ENCODE data around the gene C2. TPM values are rescaled to one million over a fixed set of nuclear protein-coding genes. Genes with fewer than 3 reads are reported as not detected.
"Not testable (repeated sequence)": the region's sequence is repeated elsewhere in the genome, so short reads cannot be mapped to it uniquely, and the experiment has no call there.

The C2 gene
- total RNA-seq, 1 donor from 2014 or later: not detected

DNA sequence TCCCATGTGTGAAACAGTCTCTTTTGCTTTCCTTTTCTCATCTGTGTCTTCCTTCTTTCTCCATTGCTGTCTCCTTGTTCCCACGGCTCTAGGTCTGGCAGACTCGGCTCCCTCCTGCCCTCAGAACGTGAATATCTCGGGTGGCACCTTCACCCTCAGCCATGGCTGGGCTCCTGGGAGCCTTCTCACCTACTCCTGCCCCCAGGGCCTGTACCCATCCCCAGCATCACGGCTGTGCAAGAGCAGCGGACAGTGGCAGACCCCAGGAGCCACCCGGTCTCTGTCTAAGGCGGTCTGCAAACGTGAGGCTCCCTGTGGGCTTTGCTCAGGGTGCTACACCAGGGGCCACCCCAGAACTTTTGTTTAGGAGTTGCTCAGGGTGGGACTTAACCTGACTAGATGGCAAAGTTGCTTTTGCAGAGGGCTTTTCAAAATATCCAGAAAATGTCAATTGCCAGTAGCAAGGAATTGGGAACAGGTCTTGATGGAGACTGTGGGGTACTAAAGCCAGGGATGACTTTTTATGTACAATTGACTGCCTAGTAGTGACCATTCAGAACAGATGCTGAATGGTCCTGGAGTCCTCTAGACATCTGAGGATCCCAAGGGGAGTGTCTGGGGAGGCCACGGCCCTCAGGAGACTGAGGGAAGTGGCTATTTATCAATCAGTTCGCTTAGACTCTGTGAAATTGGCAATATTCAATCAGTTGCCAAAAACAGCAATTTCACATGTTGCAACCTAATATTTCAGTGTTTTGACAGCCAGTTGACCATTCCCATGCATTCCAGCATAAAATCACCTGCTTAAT, 550 bp downstream of the C2 start:
- no peak for DNase-seq

DNA sequence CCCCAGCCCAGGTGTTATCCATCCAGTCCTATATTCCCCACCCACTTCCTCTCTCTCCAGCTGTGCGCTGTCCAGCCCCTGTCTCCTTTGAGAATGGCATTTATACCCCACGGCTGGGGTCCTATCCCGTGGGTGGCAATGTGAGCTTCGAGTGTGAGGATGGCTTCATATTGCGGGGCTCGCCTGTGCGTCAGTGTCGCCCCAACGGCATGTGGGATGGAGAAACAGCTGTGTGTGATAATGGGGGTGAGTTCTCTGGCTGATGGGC, 1.1 kb downstream of the C2 start:
- DNase-seq: no peak

DNA sequence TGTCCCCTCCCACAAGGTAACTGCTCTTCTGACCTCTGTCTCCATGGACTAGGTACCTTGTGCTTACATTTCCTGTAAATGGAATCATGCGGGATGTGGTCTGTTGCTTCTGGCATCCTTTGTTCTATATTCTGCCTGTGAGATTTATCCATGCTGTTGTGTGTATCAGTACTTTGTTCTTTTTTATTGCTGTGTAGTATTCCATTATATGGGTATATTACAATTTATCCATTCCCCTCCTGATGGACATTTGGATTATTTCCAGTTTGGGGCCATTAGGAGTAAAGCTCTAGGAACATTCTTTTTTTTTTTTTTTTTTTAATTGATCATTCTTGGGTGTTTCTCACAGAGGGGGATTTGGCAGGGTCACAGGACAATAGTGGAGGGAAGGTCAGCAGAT, 3.4 kb downstream of the C2 start:
- DNase-seq: no peak

GRCh38 chr6:31932137-31932536, 4.6 kb downstream of the C2 start:
- not testable (repeated sequence) for DNase-seq

DNA sequence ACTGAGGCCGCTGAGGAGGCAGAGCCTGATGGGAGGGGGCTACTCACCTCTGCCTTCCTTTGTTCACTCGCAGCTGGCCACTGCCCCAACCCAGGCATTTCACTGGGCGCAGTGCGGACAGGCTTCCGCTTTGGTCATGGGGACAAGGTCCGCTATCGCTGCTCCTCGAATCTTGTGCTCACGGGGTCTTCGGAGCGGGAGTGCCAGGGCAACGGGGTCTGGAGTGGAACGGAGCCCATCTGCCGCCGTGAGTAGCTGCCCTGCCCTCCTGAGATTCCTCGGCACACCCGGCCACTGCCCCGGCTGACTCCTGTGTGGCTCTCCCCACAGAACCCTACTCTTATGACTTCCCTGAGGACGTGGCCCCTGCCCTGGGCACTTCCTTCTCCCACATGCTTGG, 6.0 kb downstream of the C2 start:
- DNase-seq: no peak

- DNase-seq: no peak
These were observed 7.5 kb downstream of the C2 start for GRCh38 chr6:31935021-31935420.

- DNase-seq: no peak
These were observed 8.3 kb downstream of the C2 start for GRCh38 chr6:31935823-31936222.

GRCh38 chr6:31940256-31940664, 12.7 kb downstream of the C2 start:
- DNase-seq: no peak

- DNase-seq: no peak
These were observed 16.2 kb downstream of the C2 start for GRCh38 chr6:31943742-31944141.

DNA sequence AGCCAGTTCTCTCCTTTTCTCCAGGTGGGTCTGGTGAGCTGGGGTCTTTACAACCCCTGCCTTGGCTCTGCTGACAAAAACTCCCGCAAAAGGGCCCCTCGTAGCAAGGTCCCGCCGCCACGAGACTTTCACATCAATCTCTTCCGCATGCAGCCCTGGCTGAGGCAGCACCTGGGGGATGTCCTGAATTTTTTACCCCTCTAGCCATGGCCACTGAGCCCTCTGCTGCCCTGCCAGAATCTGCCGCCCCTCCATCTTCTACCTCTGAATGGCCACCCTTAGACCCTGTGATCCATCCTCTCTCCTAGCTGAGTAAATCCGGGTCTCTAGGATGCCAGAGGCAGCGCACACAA, 17.6 kb downstream of the C2 start:
- DNase-seq: no peak

DNA sequence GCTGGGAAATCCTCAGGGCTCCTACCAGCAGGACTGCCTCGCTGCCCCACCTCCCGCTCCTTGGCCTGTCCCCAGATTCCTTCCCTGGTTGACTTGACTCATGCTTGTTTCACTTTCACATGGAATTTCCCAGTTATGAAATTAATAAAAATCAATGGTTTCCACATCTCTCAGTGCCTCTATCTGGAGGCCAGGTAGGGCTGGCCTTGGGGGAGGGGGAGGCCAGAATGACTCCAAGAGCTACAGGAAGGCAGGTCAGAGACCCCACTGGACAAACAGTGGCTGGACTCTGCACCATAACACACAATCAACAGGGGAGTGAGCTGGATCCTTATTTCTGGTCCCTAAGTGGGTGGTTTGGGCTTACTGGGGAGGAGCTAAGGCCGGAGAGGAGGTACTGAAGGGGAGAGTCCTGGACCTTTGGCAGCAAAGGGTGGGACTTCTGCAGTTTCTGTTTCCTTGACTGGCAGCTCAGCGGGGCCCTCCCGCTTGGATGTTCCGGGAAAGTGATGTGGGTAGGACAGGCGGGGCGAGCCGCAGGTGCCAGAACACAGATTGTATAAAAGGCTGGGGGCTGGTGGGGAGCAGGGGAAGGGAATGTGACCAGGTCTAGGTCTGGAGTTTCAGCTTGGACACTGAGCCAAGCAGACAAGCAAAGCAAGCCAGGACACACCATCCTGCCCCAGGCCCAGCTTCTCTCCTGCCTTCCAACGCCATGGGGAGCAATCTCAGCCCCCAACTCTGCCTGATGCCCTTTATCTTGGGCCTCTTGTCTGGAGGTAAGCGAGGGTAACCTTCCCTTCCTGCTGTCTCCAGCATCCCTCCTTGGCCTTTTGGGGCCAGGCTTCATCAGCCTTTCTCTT, 18.2 kb downstream of the C2 start, which contains the start of gene CFB:
CFB (plus strand) TSS at position 589 of the 863 bp plus-strand sequence; CDS start at position 716, 127 bp downstream.
- DNase-seq: peak; percentile 51

DNA sequence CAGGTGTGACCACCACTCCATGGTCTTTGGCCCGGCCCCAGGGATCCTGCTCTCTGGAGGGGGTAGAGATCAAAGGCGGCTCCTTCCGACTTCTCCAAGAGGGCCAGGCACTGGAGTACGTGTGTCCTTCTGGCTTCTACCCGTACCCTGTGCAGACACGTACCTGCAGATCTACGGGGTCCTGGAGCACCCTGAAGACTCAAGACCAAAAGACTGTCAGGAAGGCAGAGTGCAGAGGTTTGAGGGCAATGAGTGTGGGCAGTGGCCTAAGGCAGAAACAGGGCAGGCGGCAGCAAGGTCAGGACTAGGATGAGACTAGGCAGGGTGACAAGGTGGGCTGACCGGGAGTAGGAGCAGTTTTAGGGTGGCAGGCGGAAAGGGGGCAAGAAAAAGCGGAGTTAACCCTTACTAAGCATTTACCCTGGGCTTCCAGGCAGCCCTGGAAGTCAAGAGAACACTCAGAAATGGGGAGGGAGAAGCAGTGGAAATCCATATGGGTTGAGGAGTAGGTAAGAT, 18.9 kb downstream of the C2 start:
- no peak for DNase-seq

DNA sequence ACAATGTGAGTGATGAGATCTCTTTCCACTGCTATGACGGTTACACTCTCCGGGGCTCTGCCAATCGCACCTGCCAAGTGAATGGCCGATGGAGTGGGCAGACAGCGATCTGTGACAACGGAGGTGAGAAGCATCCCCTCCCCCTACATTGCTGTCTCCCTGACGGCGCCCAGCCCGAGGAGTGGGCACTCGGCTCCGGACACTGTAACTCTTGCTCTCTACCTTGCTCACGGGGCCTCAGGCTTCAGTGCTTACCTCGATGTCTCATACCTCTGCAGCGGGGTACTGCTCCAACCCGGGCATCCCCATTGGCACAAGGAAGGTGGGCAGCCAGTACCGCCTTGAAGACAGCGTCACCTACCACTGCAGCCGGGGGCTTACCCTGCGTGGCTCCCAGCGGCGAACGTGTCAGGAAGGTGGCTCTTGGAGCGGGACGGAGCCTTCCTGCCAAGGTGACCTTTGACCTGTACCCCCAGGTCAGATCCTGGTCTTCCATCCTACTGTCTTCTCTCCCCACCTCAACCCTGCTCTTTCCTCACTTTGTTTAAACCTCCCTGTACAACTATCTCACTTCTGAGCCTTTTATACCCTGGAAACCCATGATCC, 19.7 kb downstream of the C2 start:
- no peak for DNase-seq

GRCh38 chr6:31947864-31948263, 20.3 kb downstream of the C2 start:
- no peak for DNase-seq

- DNase-seq: no peak
These were observed 20.8 kb downstream of the C2 start for GRCh38 chr6:31948306-31948705.

DNA sequence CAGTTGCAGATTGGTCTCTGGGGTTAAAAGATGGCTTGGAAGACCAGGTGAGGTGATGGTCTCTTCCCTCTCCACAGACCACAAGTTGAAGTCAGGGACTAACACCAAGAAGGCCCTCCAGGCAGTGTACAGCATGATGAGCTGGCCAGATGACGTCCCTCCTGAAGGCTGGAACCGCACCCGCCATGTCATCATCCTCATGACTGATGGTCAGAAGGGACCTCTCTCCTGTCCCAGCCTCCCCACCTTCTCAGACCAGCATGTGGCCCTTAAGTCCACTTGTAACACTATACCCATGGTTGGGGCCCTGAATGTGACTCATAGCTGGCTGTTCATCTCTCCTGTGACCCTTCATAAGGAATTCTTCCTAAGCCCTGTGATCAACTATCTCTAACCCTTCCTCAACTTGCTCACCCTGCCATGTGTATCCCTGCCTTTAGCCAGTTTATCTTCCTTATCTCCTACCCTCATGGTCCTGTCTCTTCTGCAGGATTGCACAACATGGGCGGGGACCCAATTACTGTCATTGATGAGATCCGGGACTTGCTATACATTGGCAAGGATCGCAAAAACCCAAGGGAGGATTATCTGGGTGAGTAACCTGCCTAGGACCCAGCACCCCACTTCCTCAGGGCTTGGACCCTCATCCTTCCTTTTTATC, 21.4 kb downstream of the C2 start:
- no peak for DNase-seq

GRCh38 chr6:31949926-31950548, 22.5 kb downstream of the C2 start:
- DNase-seq: no peak

- DNase-seq: peak; percentile 81
These were observed 24.8 kb downstream of the C2 start for GRCh38 chr6:31952140-31952805.

DNA sequence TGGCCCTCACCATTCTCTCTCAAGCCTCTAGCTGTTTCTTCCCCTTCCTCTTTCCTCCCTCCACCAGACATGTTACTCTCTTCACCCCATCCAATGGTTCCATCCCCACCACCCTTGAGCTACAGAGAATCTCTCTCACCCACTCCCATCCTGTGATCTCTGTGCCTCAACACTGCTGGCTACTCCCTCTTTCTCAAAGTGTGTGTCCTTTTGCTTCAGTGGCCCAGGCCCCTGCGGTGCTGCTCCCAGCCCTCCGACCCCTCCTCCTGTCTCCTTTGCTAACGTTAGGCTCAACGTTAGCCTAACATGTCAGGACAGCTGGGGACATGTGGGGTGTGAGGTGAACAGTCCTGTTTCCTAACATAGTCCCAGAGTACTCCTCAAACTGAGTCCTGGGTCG, 25.4 kb downstream of the C2 start:
- no peak for DNase-seq

DNA sequence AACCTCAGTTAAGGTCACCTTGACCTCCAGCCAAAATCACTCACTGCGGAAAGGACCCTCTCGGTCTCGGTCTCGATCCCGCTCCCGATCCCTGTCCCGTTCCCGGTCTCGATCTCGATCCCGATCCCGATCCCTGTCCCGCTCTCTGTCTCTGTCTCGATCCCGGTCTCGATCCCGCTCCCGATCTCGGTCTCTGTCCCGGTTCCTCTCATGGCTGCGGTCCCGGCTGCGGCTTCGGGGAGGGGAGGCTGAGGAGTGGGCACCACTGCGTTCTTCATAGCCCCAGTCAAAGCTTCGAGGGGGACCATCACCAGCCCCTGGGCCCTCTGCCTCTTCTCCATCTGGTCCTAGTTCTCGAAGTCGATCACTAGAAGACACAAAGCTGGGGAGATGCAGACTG, 27.0 kb downstream of the C2 start:
- no peak for DNase-seq

GRCh38 chr6:31956796-31957195, 29.3 kb downstream of the C2 start:
- DNase-seq: no peak

DNA sequence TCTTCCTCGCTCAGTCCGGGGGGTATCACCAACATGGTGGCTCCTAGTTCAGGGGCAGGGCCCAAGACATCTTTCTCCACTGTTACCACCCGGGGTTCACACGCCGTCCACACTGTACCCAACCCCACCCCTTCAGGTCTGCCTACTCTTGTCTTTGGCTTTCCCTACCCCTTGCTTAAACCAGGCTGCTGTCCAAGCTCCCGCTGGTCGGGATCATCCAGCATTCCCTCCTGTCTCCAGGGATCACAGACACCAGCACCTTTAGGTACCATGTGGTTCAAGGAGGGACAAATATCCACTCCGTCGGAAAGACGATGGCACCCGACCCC, 30.9 kb downstream of the C2 start:
- DNase-seq: no peak

Measured in dermis blood vessel endothelial cell (primary cell).